Liver (tissue), 3 donors: ENCODE measurements around the gene LUC7L.

Source experiments
- ATF3 ChIP-seq: IDR thresholded peaks from 2 replicates; pipeline ENCODE4 v1.6.1; 2016; ENCODE audit warnings: antibody characterized with exemption
- CTCF ChIP-seq: fragments of 150-350 bp; IDR thresholded peaks from 2 replicates; pipeline ENCODE4 v1.5.1; 2017; ENCODE audit warnings: improper control_type of control experiment, low read depth, low read length; ENCODE audit not compliant: missing input control
- HNF4A ChIP-seq, 2 donors: conservative IDR thresholded peaks; 2 replicates each; pipeline ENCODE4 v1.6.1; 2016; ENCODE audit warnings: antibody characterized with exemption in 2 of 2, mild to moderate bottlenecking in 2 of 2
- JUND ChIP-seq, 2 donors: IDR thresholded peaks; 2 replicates each; pipeline ENCODE4 v1.6.1; 2016; ENCODE audit warnings: antibody characterized with exemption in 2 of 2
- MAX ChIP-seq: IDR thresholded peaks from 2 replicates; pipeline ENCODE4 v1.6.1; 2016; ENCODE audit warnings: antibody characterized with exemption
- NR2F2 ChIP-seq: IDR thresholded peaks from 2 replicates; pipeline ENCODE4 v1.6.1; 2016; ENCODE audit warnings: antibody characterized with exemption
- RAD21 ChIP-seq, 2 donors: IDR thresholded peaks; 2 replicates each; pipeline ENCODE4 v1.6.1; 2016; ENCODE audit warnings: antibody characterized with exemption in 2 of 2, mild to moderate bottlenecking in 2 of 2
- REST ChIP-seq: IDR thresholded peaks from 2 replicates; pipeline ENCODE4 v1.6.1; 2016; ENCODE audit warnings: antibody characterized with exemption, mild to moderate bottlenecking
- SP1 ChIP-seq: IDR thresholded peaks from 2 replicates; pipeline ENCODE4 v1.6.1; 2018; ENCODE audit warnings: antibody characterized with exemption, mild to moderate bottlenecking
- TAF1 ChIP-seq: conservative IDR thresholded peaks from 2 replicates; pipeline ENCODE4 v1.6.1; 2016; ENCODE audit warnings: antibody characterized with exemption, mild to moderate bottlenecking
- YY1 ChIP-seq: IDR thresholded peaks from 2 replicates; pipeline ENCODE4 v1.6.1; 2016; ENCODE audit warnings: antibody characterized with exemption, mild to moderate bottlenecking
- donor health status: healthy.
- donor health status: healthy.

GRCh38 chr16:185213-185612 lies 44.0 kb downstream of the LUC7L start:
- TF ChIP-seq CTCF (no peak), HNF4A (conservative IDR thresholded peaks at IDR 0.05) (no peak), SP1 (no peak), RAD21 (IDR thresholded peaks at IDR 0.05) (no peak), TAF1 (no peak), NR2F2 (no peak), MAX (no peak), JUND (IDR thresholded peaks at IDR 0.05) (no peak), ATF3 (no peak), REST (no peak), YY1 (no peak)
